Ishikawa (cell line): ENCODE data around the gene RGS12.

Experiments used
- CEBPB ChIP-seq: IDR thresholded peaks from 2 replicates; pipeline ENCODE4 v1.6.1; 2012
- EP300 ChIP-seq: IDR thresholded peaks from 2 replicates; pipeline ENCODE4 v1.6.1; 2012; ENCODE audit warnings: borderline replicate concordance
- FOXM1 ChIP-seq: IDR thresholded peaks from 2 replicates; pipeline ENCODE4 v1.6.1; 2012; ENCODE audit warnings: low read depth, borderline replicate concordance
- MAX ChIP-seq: IDR thresholded peaks from 2 replicates; pipeline ENCODE4 v1.6.1; 2012
- NFIC ChIP-seq: IDR thresholded peaks from 2 replicates; pipeline ENCODE4 v1.6.1; 2012
- RAD21 ChIP-seq: IDR thresholded peaks from 2 replicates; pipeline ENCODE4 v1.6.1; 2012; ENCODE audit warnings: low read depth
- REST ChIP-seq: IDR thresholded peaks from 2 replicates; pipeline ENCODE4 v1.6.1; 2012; ENCODE audit warnings: low read depth, mild to moderate bottlenecking
- TEAD4 ChIP-seq: IDR thresholded peaks from 2 replicates; pipeline ENCODE4 v1.6.1; 2012
- USF1 ChIP-seq: IDR thresholded peaks from 2 replicates; pipeline ENCODE4 v1.6.1; 2012
- YY1 ChIP-seq: IDR thresholded peaks from 2 replicates; pipeline ENCODE4 v1.6.1; 2012; ENCODE audit warnings: low read depth
- ZBTB7A ChIP-seq: IDR thresholded peaks from 2 replicates; pipeline ENCODE4 v1.6.1; 2012; ENCODE audit warnings: low read depth

- TF ChIP-seq CEBPB (0 out of 2 replicates have a peak, but pooled peaks have one; percentile 38), YY1 (no peak), REST (no peak), MAX (no peak), USF1 (no peak), RAD21 (no peak), ZBTB7A (no peak), TEAD4 (no peak), FOXM1 (no peak), EP300 (no peak), NFIC (no peak)
Observed at GRCh38 chr4:3267576-3268394, 25.0 kb upstream of the RGS12 start.
